GM12878 (cell line): ENCODE results near the gene CHDH.

ENCODE experiments used
- CBFB ChIP-seq: IDR thresholded peaks from 2 replicates; pipeline ENCODE4 v1.6.1; 2016; ENCODE audit warnings: antibody characterized with exemption, low read depth
- NFYB ChIP-seq: IDR thresholded peaks from 2 replicates; pipeline ENCODE4 v1.6.1; 2011; ENCODE audit warnings: low read depth, mild to moderate bottlenecking, low read length, improper control_type of control experiment, moderate library complexity; ENCODE audit not compliant: insufficient read depth
- POLR2A ChIP-seq: IDR thresholded peaks from 2 replicates; pipeline ENCODE4 v1.6.1; 2011; ENCODE audit warnings: low read depth, mild to moderate bottlenecking, low read length
- RELA ChIP-seq: fragments of 450-650 bp; IDR thresholded peaks from 2 replicates; pipeline ENCODE4 v1.8.0; 2014; ENCODE audit warnings: borderline replicate concordance; ENCODE audit not compliant: partially characterized antibody
- SIX5 ChIP-seq: IDR thresholded peaks from 2 replicates; pipeline ENCODE4 v1.6.1; 2011; ENCODE audit warnings: mild to moderate bottlenecking, low read depth, low read length, moderate library complexity; ENCODE audit not compliant: severe bottlenecking
- SP1 ChIP-seq: IDR thresholded peaks from one replicate; pipeline ENCODE4 v1.6.1; 2011; ENCODE audit warnings: low read depth, low read length
- WRNIP1 ChIP-seq: IDR thresholded peaks from 2 replicates; pipeline ENCODE4 v1.6.1; 2011; ENCODE audit warnings: low read depth, low read length, improper control_type of control experiment, borderline replicate concordance
- TF ChIP-seq, protein P1 (sequence below): IDR thresholded peaks from 2 replicates; pipeline ENCODE4 v1.6.1; 2011; ENCODE audit warnings: borderline replicate concordance, low read depth, mild to moderate bottlenecking, moderate library complexity, low read length; ENCODE audit not compliant: insufficient read depth, poor library complexity, severe bottlenecking
- TF ChIP-seq, protein P2 (sequence below), 3 experiments: IDR thresholded peaks in 2 of 3; conservative IDR thresholded peaks in 1 of 3; 2 replicates each; pipeline ENCODE4 v1.5.1; 2011; ENCODE audit warnings: low read depth in 3 of 3, low read length in 3 of 3, mild to moderate bottlenecking in 3 of 3, control low read depth in 2 of 3, moderate library complexity in 2 of 3, inconsistent platforms in 1 of 3, mixed read lengths in 1 of 3; ENCODE audit not compliant: control insufficient read depth in 2 of 3, insufficient read depth in 1 of 3; ENCODE audit errors: extremely low read depth in 1 of 3

DNA sequence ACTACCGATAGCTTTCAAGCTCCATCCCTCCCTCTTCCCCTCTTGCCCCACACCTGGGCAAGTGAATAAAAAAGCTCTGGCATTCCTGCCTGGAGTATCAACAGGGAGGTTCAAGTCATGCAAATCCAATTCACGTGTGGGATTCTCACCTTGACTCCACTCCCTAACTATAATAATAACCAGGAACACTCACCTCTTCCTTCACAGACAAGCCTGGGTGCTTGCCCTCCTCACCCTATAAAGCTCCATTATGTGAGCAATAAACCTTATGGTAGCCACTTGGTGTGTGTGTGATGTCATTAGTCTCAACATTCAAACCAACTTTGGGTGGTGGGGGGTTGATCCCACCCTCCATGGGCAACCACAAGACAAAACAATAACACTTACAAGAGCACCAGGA, 16.6 kb downstream of the CHDH start:
- TF ChIP-seq RELA (no peak), POLR2A (no peak), SP1 (no peak), CBFB (no peak), NFYB (no peak), WRNIP1 (no peak), SIX5 (no peak)
- TF ChIP-seq, protein P1, sequence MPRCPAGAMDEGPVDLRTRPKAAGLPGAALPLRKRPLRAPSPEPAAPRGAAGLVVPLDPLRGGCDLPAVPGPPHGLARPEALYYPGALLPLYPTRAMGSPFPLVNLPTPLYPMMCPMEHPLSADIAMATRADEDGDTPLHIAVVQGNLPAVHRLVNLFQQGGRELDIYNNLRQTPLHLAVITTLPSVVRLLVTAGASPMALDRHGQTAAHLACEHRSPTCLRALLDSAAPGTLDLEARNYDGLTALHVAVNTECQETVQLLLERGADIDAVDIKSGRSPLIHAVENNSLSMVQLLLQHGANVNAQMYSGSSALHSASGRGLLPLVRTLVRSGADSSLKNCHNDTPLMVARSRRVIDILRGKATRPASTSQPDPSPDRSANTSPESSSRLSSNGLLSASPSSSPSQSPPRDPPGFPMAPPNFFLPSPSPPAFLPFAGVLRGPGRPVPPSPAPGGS, result no peak
- TF ChIP-seq, protein P2, sequence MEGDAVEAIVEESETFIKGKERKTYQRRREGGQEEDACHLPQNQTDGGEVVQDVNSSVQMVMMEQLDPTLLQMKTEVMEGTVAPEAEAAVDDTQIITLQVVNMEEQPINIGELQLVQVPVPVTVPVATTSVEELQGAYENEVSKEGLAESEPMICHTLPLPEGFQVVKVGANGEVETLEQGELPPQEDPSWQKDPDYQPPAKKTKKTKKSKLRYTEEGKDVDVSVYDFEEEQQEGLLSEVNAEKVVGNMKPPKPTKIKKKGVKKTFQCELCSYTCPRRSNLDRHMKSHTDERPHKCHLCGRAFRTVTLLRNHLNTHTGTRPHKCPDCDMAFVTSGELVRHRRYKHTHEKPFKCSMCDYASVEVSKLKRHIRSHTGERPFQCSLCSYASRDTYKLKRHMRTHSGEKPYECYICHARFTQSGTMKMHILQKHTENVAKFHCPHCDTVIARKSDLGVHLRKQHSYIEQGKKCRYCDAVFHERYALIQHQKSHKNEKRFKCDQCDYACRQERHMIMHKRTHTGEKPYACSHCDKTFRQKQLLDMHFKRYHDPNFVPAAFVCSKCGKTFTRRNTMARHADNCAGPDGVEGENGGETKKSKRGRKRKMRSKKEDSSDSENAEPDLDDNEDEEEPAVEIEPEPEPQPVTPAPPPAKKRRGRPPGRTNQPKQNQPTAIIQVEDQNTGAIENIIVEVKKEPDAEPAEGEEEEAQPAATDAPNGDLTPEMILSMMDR (IDR thresholded peaks at IDR 0.05 in 2 of 3, conservative IDR thresholded peaks at IDR 0.05 in 1 of 3; ENCODE audit: control insufficient read depth in 2 of 3, extremely low read depth in 1 of 3, insufficient read depth in 1 of 3, low read depth in 3 of 3, low read length in 3 of 3), result no peak
